GM21447 (cell line): Measurements from ENCODE around the gene KPNA6.

Source experiments
- ATAC-seq: cut with Tn5 transposase; IDR thresholded peaks from one replicate; pipeline ENCODE4 v1.9.1; 2021; ENCODE audit not compliant: unreplicated experiment

The KPNA6 gene

GRCh38 chr1:32186077-32186476, 78.2 kb downstream of the KPNA6 start:
- ATAC-seq, result no peak

- ATAC-seq, result no peak
Measured at GRCh38 chr1:32186491-32186890, 78.6 kb downstream of the KPNA6 start.

GRCh38 chr1:32187850-32188249, 80.0 kb downstream of the KPNA6 start:
- ATAC-seq, result no peak

GRCh38 chr1:32192220-32192948, 84.5 kb downstream of the KPNA6 start:
- no peak for ATAC-seq

- ATAC-seq, result no peak
Measured at GRCh38 chr1:32194984-32195383, 87.1 kb downstream of the KPNA6 start.

DNA sequence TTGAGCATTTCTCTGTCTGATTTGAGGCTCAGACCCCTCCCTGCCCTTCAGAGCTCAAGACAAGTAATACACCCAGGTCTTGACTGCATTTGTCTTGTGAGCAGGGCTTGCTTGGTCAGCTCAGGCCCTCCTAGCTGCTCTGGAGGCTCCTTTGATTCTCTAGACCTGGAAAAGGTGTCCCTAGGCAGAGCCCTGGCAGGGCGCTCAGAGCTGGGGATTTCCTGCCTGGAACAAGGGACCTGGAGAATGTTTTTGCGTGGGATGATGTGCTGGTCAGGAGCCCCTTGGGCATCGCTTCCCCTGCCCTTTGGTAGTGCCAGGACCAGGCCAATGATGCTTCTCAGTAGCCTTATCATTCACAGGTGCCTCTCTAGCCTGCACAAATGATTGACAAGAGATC, 87.7 kb downstream of the KPNA6 start:
- ATAC-seq, result no peak

GRCh38 chr1:32195972-32196823, 88.3 kb downstream of the KPNA6 start:
- no peak for ATAC-seq

GRCh38 chr1:32197074-32197473, 89.2 kb downstream of the KPNA6 start:
- no peak for ATAC-seq

DNA sequence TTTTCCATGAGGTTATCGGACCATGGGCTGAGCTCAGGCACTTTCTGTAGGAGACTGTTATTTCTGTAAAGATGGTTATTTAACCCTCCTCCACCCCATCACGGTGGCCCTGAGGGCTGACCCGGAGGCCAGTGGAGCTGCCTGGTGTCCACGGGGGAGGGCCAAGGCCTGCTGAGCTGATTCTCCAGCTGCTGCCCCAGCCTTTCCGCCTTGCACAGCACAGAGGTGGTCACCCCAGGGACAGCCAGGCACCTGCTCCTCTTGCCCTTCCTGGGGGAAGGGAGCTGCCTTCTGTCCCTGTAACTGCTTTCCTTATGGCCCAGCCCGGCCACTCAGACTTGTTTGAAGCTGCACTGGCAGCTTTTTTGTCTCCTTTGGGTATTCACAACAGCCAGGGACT, 90.0 kb downstream of the KPNA6 start:
- ATAC-seq, result no peak

- no peak for ATAC-seq
Measured at GRCh38 chr1:32198237-32199042, 90.6 kb downstream of the KPNA6 start.

GRCh38 chr1:32199043-32199716, 91.3 kb downstream of the KPNA6 start:
- ATAC-seq, result no peak

- no peak for ATAC-seq
Measured at GRCh38 chr1:32199717-32200072, 91.8 kb downstream of the KPNA6 start.

GRCh38 chr1:32200226-32201010, 92.6 kb downstream of the KPNA6 start, which contains the start of gene CCDC28B:
Gene CCDC28B (plus strand): TSS chr1:32200595. CDS start chr1:32201936, 1,341 bp downstream.
- ATAC-seq, result peak; percentile 37

GRCh38 chr1:32201011-32201855, 93.4 kb downstream of the KPNA6 start:
- peak; percentile 45 for ATAC-seq

- ATAC-seq, result no peak
Measured at GRCh38 chr1:32204943-32205361, 97.1 kb downstream of the KPNA6 start.

DNA sequence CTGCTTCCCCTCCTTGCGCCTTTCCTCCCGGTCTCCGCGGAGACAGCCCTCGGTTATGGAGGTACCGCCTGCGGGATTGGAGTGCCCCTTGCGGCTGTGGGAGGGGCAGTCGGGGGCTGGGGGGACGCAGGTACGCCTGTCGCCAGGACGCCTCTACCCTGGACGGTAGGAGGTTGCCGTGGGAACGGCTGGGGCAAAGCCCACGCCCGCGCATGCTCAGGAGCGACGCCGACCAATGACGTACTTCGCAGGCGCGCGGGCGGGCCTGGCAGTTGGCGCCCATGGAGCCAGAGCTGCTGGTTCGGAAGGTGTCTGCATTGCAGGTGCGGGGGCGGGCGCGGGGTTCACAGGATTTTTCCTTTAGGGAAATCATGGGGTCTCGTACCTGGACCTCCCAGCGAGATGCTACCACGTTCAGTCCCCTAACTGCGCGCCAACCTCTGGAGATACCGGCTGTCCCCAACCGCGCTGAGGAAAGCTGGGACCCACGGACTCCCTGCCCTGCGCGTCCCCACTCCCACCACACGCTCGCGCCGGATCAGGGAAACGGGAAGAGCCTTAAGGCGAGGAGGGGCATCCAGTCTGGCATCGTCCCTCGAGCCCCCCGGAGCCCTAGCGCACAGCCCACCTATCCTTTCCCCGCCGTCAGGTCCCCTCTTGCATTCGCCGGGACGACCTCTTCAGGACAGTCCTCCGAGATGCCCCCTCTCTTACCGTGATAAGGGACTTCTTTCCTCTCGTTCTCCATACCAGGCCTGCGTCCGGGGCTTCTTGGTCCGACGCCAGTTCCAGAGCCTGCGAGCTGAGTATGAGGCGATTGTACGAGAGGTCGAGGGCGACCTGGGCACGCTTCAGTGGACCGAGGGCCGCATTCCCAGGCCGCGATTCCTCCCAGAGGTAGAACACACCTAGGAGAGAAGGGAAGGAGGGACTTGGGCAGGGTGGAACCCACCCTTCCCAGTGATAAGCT, 97.8 kb downstream of the KPNA6 start, which contains the start of gene IQCC:
TSS of gene IQCC (plus strand) at position 271 of the 970 bp plus-strand sequence. CDS start at position 282, 11 bp downstream.
- peak; percentile 45 for ATAC-seq

- no peak for ATAC-seq
Measured at GRCh38 chr1:32208469-32208868, 100.6 kb downstream of the KPNA6 start.

DNA sequence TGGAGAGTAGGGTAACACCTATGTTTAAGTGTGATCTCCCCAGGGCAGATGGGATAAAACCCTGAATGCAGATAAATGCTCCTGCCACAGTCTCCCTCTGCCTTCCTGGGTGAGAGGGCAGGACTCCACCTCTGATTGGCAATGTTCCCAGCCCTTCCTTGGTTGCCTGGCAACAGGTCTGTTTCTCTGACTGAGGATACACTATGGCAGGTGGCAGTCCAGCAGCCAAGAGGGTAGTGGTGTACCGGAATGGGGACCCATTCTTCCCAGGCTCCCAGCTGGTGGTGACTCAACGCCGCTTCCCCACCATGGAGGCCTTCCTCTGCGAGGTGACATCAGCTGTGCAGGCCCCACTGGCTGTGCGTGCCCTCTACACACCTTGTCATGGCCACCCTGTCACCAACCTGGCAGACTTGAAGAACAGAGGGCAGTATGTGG, 101.1 kb downstream of the KPNA6 start, which contains the start of gene DCDC2B:
TSS of gene DCDC2B (plus strand) at position 199 of the 438 bp plus-strand sequence. CDS start at position 204, 5 bp downstream.
- ATAC-seq, result no peak
